K562 treated with DMSO at 1 percent for 24 hours (cell line): ENCODE data around the gene EWSR1. TPM values are rescaled to one million over a fixed set of nuclear protein-coding genes. Genes with fewer than 3 reads are reported as not detected.

Experiments
- total RNA-seq: library from RNA; unstranded; fragments of 300-600 nt; gene quantifications from 2 replicates; pipeline ENCODE4 v1.2.3, GENCODE V29; 2022; ENCODE audit warnings: low read depth; ENCODE audit not compliant: insufficient read depth

Gene EWSR1, protein sequence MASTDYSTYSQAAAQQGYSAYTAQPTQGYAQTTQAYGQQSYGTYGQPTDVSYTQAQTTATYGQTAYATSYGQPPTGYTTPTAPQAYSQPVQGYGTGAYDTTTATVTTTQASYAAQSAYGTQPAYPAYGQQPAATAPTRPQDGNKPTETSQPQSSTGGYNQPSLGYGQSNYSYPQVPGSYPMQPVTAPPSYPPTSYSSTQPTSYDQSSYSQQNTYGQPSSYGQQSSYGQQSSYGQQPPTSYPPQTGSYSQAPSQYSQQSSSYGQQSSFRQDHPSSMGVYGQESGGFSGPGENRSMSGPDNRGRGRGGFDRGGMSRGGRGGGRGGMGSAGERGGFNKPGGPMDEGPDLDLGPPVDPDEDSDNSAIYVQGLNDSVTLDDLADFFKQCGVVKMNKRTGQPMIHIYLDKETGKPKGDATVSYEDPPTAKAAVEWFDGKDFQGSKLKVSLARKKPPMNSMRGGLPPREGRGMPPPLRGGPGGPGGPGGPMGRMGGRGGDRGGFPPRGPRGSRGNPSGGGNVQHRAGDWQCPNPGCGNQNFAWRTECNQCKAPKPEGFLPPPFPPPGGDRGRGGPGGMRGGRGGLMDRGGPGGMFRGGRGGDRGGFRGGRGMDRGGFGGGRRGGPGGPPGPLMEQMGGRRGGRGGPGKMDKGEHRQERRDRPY
- total RNA-seq = 164 and 181 TPM in 2 replicates

DNA sequence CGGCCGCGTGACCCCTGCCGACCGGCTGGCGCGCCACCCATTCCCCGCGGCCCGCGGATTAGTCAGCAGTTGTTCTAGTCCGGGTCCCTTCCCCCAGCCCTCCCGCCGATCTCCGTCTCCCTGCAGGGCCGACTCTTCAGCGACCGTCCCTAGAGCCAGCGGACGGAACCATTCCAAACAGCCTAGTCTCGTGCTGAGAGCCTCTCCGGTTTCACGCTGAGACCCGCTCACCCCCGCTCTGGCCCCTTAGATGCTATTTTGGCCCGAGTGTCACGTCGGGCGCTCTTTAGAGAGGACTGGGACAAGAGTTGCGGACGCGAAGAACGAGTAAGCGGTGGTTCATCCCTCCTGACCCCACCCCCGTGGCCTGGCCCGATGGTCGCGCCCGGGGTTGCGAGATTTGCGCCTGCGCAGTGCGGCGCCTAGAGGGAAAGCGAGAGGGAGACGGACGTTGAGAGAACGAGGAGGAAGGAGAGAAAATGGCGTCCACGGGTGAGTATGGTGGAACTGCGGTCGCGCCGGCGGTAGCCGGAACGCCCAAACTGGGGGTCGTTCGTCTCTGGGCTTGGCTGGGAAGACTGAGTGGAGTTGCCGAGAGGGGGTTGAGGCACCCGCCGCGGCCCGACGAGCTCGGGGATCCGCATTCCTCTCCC lies at the start of gene EWSR1, which contains the start of gene RHBDD3:
Gene EWSR1 (plus strand): TSS at position 411 of the 653 bp plus-strand sequence. CDS start 69 bp downstream, at position 480.
Gene RHBDD3 (minus strand): TSS at position 124 of the 653 bp plus-strand sequence. CDS start 2,355 bp downstream, outside the sequence.

DNA sequence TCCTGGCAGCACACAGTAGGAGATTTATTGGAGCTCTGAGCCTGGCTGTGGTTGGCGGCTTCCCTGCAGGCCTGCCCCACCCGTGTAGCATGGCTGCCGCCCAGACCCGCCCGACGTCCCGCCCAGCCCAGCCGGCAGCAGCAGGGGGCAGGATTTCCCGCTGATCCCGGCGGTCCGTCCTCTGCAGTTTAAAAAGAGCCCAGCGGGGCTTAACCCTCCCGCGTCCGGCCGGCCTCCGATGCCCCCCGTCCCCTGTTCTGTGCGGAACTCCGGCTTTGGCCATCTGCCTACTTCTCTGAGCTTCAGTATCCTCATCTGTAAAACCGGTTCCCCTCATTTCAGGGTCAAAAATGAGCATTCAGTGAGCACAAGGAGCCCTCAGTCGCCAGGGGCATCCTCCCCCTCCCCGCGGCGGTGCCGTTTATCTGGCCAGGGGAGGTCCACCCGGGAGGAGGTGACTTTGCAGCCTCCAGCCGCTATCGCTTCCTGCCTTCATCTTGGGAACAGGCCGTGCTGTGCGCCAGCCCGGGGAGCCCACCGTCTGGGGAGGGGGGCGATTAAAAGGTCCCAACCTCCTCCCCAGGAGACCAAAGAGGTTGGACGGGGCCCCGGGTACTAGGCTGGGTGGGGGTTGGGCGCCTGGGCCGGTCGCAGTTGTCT lies 38.2 kb downstream of the EWSR1 start, which contains the start of gene GAS2L1:
Gene GAS2L1 (plus strand): TSS at position 476 of the 660 bp plus-strand sequence. CDS start 1,456 bp downstream, outside the sequence.

DNA sequence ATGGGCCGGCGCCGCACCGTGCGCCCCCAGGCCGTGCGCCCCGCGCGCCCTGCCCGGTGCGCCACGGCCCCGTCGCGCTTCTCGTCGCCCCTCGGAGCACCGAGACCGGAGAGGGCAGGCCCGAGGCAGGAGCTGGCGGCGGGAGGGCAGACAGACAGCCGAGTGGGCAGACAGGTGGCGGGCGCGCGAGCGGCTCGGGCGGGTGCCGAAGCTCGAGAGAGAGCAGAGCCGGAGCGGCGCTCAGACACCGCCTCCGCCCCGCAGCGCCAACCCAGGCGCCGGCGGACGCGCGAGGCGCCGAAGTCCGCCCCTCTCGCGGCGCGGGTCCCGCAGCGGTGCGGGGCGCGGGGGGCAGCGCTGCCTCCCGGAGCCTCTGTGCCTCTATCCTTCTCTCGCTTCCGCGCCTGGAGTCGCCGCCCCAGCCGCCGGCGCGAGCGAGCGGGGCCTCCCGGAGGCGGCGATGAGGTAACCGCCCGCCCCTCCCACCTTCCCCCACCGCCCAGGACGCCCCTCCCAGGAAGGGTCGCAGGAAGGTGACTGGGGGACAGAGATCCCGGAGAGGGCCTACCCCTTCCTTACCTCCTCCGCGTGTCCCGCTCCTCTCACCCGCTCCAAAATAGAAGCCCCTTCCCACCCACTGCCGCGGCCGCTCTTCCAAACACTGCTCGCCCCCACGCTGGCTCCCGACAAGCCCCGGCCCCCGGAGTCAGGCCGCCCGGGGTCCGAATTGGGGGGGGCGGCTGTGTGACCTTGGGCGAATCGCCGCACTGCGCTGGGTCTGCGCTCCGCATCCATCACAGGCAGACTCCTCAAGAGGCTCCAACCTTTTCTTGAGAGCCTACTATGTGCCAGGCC lies 47.4 kb downstream of the EWSR1 start, which contains the start of gene RASL10A:
Gene RASL10A (minus strand): TSS at position 412 of the 855 bp plus-strand sequence. CDS start 451 bp downstream, outside the sequence.

Other genes with a start within 250 kb of the EWSR1 start
- not detected in 2 replicates for gene C22orf31, start 206.4 kb upstream of the EWSR1 start, total RNA-seq
- gene KREMEN1, start 195.2 kb upstream of the EWSR1 start, total RNA-seq = 15.8 and 16.7 TPM in 2 replicates
- gene EMID1, start 62.4 kb upstream of the EWSR1 start, total RNA-seq = 50.7 and 57.1 TPM in 2 replicates
- gene RHBDD3, start 287 bp upstream of the EWSR1 start, total RNA-seq = 34.9 and 43.6 TPM in 2 replicates
- 25.4 and 25.5 TPM in 2 replicates for gene GAS2L1, start 38.4 kb downstream of the EWSR1 start, total RNA-seq
- gene RASL10A, start 47.4 kb downstream of the EWSR1 start, total RNA-seq = 0.82 TPM in 1 of 2 replicates, not detected in the other
- 84.0 and 91.3 TPM in 2 replicates for gene AP1B1, start 120.3 kb downstream of the EWSR1 start, total RNA-seq
- gene RFPL1, start 170.3 kb downstream of the EWSR1 start, total RNA-seq = not detected in 2 replicates
- gene NEFH, start 211.9 kb downstream of the EWSR1 start, total RNA-seq = 2.7 and 3.6 TPM in 2 replicates